HL-60/S4 (cell line): ENCODE data around the gene P2RY11.

ENCODE experiments used
- in situ Hi-C: fragments of 300-500 bp; cut with MboI; formaldehyde crosslinking; loops from 2 replicates; pipeline ENCODE4 v1.14.3; 2022; ENCODE audit warnings: low sequenced_read_pairs

Gene P2RY11

GRCh38 chr19:10112895-10113591 lies 1.6 kb downstream of the P2RY11 start:
- in situ Hi-C loops = no loop called here

- in situ Hi-C loops = no loop called here
These were observed 2.1 kb downstream of the P2RY11 start for GRCh38 chr19:10113592-10113963.

DNA sequence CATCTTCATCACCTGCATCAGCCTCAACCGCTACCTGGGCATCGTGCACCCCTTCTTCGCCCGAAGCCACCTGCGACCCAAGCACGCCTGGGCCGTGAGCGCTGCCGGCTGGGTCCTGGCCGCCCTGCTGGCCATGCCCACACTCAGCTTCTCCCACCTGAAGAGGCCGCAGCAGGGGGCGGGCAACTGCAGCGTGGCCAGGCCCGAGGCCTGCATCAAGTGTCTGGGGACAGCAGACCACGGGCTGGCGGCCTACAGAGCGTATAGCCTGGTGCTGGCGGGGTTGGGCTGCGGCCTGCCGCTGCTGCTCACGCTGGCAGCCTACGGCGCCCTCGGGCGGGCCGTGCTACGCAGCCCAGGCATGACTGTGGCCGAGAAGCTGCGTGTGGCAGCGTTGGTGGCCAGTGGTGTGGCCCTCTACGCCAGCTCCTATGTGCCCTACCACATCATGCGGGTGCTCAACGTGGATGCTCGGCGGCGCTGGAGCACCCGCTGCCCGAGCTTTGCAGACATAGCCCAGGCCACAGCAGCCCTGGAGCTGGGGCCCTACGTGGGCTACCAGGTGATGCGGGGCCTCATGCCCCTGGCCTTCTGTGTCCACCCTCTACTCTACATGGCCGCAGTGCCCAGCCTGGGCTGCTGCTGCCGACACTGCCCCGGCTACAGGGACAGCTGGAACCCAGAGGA lies 2.6 kb downstream of the P2RY11 start:
- in situ Hi-C loops = no loop called here

DNA sequence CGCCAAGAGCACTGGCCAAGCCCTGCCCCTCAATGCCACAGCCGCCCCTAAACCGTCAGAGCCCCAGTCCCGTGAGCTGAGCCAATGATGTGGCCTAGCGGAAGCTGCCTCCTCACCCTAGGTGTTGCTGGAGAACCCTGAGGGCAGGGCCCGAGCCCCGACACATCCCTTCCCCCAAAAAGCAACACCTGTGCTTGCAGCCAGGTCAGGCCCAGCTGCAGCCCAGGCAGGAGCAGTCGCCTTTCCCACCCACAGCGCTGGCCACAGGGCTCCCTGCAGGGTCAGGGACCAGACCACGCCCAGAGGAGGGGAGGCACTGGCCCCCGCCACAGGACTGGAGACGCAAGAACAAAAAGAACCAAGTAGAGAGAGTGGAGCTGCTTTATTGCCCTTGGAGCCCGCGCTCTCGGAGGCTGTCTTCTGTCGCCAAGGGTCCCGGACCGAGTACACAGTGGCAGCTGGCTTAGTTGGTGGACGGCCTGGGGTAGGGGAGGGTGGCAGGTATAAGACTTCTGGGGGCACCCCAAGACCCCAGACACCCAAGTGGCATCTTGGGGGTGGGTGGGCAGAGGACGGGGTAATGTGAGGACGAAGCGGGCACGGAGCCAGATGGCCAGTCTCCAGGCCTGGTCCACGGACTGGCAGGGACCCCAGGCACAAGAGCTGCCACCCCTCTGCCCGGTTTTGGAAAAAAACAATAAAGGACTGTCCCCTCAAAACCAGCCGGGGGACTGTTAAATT lies 3.3 kb downstream of the P2RY11 start:
- in situ Hi-C loops = no loop called here

DNA sequence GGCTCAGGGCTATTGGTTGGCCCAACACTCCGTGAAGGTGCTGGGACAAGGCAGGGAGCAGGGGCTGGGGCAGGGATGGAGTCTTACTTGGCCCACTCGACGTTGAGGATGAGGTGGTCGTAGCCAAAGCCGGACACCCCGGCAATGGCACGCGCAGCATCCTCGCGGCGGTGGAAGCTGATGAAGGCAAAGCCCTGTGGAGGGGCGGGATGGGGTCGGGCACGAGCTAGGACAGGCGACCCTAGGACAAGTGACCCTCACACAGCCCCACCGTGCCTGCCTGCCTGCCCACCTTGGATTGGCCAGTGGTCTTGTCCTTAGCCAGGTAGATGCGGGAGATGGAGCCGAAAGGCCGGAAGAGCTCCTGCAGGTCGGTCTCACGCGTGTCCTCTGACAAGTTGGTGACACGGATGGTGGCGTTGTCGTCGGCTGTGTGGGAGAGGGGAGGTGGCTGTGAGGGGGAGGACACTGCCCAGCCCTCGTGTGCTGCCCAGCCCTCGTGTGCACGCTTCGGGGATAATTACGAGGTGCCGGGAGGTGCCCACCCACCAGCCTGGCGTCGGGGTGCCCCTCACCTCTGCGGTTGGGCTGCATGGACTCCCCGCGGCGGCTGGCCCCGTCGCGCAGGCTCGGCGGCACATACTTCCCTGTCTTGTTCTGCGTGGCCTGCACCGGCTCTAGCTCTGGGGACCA lies 4.0 kb downstream of the P2RY11 start:
- in situ Hi-C loops = no loop called here

DNA sequence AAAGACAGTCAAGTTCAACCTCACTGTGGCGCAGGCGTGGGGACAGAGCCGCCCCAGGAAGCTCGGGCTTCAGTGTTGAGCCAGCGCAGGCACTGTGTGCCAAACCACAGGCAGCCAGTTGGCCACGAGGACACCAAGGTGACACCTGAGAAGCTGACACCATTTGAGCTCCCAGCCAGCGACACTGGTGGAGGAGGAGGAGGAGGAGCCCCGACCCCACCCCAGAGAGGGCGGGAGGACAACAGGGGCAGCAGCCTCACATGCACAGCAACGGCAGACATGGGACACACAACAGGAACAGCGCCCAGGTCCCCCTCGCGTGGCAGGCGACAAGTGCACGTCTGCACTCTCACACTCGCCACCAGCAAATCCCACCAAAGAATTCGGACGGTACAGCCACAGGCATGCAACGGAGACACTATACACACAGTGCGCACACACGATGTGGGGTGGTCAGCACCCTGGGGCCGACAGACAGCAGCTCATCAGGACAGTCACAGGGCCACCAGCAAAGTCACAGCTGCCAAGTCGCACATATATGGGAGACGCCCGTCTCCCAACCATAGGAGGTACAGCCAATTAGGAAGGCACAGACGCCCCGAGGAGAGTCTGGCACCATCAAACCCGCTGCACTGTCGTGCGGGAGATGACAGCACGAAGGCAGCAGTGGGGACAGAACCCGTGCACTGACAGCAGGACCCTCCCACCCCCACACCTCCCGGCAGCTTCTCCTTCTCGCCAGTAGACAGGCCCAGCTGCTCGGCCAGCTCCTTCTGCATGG lies 4.8 kb downstream of the P2RY11 start:
- in situ Hi-C loops = no loop called here

- in situ Hi-C loops = no loop called here
These were observed 5.5 kb downstream of the P2RY11 start for GRCh38 chr19:10116866-10117616.

DNA sequence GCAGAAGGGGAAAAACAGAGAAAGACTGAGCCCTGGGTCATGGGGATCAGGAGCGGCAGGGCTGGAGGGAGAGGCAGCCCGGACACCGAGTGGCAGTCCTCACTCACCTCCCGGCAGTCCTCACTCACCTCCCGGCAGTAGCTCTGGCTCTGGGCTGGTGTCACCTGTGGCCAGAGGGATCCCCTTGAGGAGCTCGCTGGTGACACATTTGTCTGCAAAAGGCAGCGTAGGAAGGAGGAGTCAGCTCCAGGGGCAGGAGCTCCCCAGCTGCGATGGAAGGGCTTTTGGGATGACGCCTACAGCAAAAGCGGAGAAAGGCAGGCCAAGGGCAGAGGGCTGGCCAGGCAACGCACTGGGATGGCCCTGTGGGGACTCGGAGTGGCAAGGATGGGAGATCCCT lies 7.5 kb downstream of the P2RY11 start:
- in situ Hi-C loops = no loop called here

GRCh38 chr19:10120538-10121189 lies 9.2 kb downstream of the P2RY11 start:
- in situ Hi-C loops = no loop called here

GRCh38 chr19:10122045-10122444 lies 10.6 kb downstream of the P2RY11 start:
- in situ Hi-C loops = no loop called here

- in situ Hi-C loops = no loop called here
These were observed 12.9 kb downstream of the P2RY11 start for GRCh38 chr19:10124429-10124828.

GRCh38 chr19:10126213-10126639 lies 14.7 kb downstream of the P2RY11 start:
- in situ Hi-C loops = no loop called here

- in situ Hi-C loops = no loop called here
These were observed 21.4 kb downstream of the P2RY11 start for GRCh38 chr19:10132905-10133304.

- in situ Hi-C loops = no loop called here
These were observed 22.1 kb downstream of the P2RY11 start for GRCh38 chr19:10133596-10133995.

- in situ Hi-C loops = no loop called here
These were observed 22.5 kb downstream of the P2RY11 start for GRCh38 chr19:10134040-10134439.

- in situ Hi-C loops = no loop called here
These were observed 24.2 kb downstream of the P2RY11 start for GRCh38 chr19:10135551-10136334.

- in situ Hi-C loops = no loop called here
These were observed 25.4 kb downstream of the P2RY11 start for GRCh38 chr19:10136936-10137335.
